Hair follicular keratinocyte (primary cell): ENCODE measurements around the gene PPP1R11. TPM values are rescaled to one million over a fixed set of nuclear protein-coding genes. Genes with fewer than 3 reads are reported as not detected.

Experiments
- total RNA-seq: library from RNA; depleted of rRNA; stranded (reverse); fragments of >200 nt; gene quantifications from 2 replicates; pipeline ENCODE4 v1.2.3, GENCODE V29; 2015

PPP1R11 gene
- 42.6 and 43.7 TPM in 2 replicates for total RNA-seq

GRCh38 chr6:30066577-30067459, at the start of gene PPP1R11:
Gene PPP1R11, plus strand, starts transcription at chr6:30067198. Its CDS starts 213 bp downstream, at chr6:30067411.

GRCh38 chr6:30061092-30061857, 5.7 kb upstream of the PPP1R11 start, which contains the start of gene POLR1H:
Gene POLR1H, plus strand, starts transcription at chr6:30061265. Its CDS starts 260 bp downstream, at chr6:30061525.

GRCh38 chr6:30075094-30075789, 8.2 kb downstream of the PPP1R11 start, which contains the start of gene RNF39:
Gene RNF39, minus strand, starts transcription at chr6:30075769. Its CDS starts 184 bp downstream, at chr6:30075585.

GRCh38 chr6:30113003-30113759, 46.2 kb downstream of the PPP1R11 start, which contains the start of gene TRIM31:
Gene TRIM31, minus strand, starts transcription at chr6:30113090. Its CDS starts 285 bp downstream, at chr6:30112805.

Other genes with a start within 250 kb of the PPP1R11 start
- 0.23 TPM in 1 of 2 replicates, not detected in the other for gene HLA-G, start 239.4 kb upstream of the PPP1R11 start, total RNA-seq
- 124 and 168 TPM in 2 replicates for gene HLA-A, start 124.7 kb upstream of the PPP1R11 start, total RNA-seq
- 43.4 and 51.1 TPM in 2 replicates for gene POLR1H, start 5.9 kb upstream of the PPP1R11 start, total RNA-seq
- gene RNF39, start 8.6 kb downstream of the PPP1R11 start, total RNA-seq, result 2.9 and 7.2 TPM in 2 replicates
- gene TRIM31, start 45.9 kb downstream of the PPP1R11 start, total RNA-seq, result not detected in 2 replicates
- not detected in 2 replicates for gene TRIM40, start 68.9 kb downstream of the PPP1R11 start, total RNA-seq
- not detected in 2 replicates for gene TRIM10, start 94.0 kb downstream of the PPP1R11 start, total RNA-seq
- gene TRIM15, start 96.3 kb downstream of the PPP1R11 start, total RNA-seq, result not detected in 2 replicates
- gene TRIM26, start 146.2 kb downstream of the PPP1R11 start, total RNA-seq, result 28.9 and 33.2 TPM in 2 replicates